HG02588 (cell line): ENCODE results near the gene SAMHD1.
"Not testable (repeated sequence)": the region's sequence is repeated elsewhere in the genome, so short reads cannot be mapped to it uniquely, and the experiment has no call there.

Experiments
- ATAC-seq: cut with Tn5 transposase; IDR thresholded peaks from one replicate; pipeline ENCODE4 v1.9.1; 2021; ENCODE audit warnings: mild to moderate bottlenecking, moderate library complexity; ENCODE audit not compliant: unreplicated experiment

The SAMHD1 gene

DNA sequence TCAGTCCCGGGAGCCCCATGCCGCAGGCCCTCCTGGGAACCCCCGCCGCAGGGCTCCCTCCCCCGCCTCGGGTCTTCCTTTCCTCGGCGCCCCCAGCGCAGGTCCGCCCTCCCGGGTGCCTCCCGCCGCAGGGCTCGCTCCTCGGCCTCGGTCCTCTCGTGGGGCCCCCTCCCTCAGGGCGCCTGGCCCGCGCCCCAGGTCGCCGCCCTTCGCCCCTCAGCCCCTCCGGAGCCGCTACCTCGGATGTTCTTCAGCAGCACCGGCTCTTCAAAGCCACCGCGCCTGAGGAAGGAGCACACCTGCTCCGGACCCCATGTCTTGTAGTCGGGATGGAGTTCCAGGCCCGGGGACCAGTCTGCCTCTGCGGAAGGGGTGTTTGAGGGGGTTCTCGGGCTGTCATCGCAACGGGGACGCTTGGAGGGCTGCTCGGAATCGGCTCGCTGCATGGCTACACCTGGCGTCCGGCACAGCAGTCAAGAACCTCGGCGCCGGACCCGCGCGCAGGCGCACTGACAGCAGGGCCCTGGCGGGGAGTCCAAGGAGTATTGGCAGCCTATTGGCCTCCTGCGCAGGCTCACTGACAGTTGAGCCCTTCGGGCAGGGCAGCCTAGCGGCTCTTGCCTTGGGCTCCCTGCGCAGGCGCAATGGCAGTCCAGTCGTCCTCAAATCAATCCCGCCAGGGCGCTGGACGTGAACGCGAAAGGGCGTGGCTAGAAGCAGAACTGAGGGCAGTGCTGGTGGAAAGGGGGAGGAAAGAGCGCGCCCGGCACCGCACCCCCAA is at the start of gene SAMHD1:
TSS of gene SAMHD1 (minus strand) at position 511 of the 781 bp plus-strand sequence. CDS start at position 446, 65 bp downstream.
- ATAC-seq, result peak; percentile 89

DNA sequence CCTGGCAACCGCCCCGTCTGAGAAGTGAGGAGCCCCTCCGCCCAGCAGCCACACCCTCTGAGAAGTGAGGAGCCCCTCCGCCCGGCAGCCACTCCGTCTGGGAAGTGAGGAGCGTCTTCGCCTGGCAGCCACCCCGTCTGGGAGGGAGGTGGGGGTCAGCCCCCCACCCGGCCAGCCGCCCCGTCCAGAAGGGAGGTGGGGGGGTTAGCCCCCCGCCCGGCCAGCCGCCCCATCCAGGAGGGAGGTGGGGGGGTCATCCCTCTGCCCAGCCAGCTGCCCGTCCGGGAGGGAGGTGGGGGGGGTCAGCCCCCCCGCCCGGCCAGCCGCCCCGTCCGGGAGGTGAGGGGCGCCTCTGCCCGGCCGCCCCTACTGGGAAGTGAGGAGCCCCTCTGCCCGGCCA is 48.7 kb upstream of the SAMHD1 start:
- ATAC-seq, result not testable (repeated sequence)

DNA sequence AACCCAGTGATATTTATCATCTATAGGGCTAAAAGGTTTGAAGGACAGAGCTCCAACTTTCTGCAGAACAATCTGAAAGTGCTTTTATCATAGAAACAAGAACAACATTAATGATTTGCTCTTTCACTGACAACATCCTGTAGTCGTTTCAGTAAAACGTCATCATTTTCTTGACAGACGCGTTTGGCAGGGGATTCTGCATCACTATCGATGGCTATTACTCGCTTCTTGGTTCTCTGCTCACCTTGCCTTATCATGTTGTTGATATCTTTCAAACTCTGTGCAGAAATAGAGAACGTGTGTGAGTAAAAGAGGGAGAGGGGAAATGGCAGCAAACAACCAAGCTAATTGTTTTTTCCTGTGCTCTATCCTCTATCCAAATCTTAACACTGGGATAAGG is 47.1 kb upstream of the SAMHD1 start:
- ATAC-seq, result no peak

DNA sequence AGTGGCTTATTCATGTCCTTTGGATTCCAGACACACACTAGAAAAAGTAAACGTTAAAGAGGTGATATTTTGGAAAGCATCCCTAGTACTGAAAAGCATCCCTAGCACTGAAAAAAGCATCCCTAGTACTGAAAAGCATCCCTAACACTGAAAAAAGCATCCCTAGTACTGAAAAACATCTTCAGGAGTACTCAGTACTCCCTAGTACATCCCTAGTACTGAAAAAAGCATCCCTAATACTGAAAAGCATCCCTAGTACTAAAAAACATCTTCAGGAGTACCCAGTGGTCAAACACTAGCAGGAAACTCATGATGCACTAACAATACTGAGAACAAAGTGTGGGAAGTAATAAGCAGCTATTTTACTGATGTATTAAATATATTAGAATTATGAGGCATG is 45.6 kb upstream of the SAMHD1 start:
- no peak for ATAC-seq

DNA sequence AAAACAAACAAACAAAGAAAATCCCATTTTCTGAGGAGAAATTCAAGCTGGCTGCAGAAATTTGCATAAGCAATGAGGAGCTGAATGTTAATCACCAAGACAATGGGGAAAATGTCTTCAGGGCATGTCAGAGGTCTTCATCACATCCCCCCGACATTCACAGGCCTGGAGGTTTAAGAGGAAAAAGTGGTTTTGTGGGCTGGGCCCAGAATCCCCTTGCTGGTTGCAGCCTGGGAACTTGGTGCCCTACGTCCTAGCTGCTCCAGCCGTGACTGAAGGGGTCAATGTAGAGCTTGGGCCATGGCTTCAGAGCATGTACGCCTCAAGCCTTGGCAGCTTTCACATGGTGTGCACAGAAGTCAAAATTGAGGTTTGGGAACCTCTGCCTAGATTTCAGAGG is 42.7 kb upstream of the SAMHD1 start:
- ATAC-seq, result not testable (repeated sequence)

DNA sequence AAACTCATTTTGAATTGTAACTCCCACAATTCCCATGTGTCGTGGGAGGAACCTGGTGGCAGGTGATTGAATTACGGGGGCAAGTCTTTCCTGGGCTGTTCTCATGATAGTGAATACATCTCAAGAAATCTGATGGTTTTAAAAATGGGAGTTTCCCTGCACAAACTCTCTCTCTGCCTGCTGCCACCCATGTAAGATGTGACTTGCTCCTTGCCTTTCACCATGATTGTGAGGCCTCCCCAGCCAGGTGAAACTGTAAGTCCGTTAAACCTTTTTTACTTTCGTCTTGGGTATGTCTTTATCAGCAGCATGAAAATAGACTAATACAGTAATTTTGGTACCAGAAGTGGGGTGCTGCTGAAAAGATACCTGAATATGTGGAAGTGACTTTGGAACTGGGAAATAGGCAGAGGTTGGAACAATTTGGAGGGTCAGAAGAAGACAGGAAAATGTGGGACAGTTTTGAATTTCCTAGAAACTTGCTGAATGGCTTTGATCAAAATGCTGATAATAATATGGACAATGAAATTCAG is 41.4 kb upstream of the SAMHD1 start:
- ATAC-seq, result no peak

DNA sequence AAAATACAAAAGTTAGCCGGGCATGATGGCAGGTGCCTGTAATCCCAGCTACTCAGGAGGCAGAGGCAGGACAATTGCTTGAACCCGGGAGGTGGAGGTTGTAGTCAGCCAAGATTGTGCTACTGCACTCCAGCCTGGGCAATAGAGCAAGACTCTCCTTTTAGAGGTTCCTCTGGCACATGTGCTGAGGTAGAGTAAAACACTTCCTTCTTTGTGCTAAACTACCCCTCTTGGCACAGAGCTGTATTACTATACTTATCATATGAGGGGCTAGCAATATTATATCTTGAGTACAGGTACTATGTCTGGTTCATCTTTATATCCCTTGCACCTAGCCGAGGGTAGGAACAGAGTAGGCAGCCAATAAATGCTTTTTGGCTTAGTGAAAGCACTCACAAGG is 40.2 kb upstream of the SAMHD1 start:
- no peak for ATAC-seq

DNA sequence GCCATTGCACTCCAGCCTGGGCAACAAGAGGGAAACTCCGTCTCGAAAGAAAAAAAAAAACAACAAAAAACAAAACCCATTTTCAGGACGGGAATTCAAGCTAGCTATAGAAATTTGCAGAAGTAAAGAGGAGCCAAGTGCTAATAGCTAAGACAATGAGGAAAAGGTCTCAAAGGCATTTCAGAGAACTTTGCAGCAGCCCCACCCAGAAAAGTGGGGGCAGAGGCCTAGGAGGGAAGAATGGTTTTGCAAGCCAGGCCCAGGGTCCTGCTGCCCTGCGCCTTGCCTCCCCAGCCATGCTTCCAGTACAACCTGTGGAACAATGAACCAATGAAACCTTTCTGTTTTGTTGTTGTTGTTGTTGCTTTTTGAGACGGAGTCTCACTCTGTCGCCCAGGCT is 38.3 kb upstream of the SAMHD1 start:
- ATAC-seq, result no peak

DNA sequence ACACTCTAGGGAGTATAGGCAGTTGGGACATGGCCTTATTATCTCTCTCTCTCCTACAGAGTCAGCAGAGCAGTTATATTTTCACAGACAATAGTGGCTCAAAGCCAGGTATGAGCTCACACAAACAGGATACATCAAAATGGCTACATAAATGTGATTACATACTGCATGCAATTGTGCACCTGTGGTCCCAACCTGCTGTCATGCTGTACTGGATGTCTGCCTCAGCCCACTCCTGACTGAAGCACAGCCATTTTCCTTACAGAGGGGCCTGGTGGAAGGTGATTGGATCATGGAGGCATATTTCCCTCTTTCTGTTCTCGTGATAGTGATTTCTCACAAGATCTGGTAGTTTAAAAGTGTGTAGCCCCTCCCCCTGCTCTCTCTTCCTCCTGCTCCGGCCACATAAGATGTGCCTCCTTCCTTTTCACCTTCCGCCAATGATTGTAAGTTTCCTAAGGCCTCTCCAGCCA is 37.0 kb upstream of the SAMHD1 start:
- ATAC-seq, result no peak

DNA sequence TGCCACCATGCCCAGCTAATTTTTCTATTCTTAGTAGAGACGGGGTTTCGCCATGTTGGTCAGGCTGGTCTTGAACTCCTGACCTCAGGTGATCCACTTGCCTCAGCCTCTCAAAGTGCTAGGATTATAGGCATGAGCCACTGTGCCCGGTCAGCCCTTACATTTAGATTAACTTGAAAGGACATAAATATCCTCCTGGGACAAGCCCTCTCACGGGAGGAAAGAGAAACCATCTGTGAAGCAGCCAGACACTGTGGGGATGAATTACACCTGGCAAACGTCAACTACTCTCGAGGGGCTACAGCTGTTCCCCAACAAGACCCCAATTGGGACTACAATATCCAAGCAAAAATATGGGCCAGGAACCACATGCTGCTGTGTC is 32.7 kb upstream of the SAMHD1 start:
- ATAC-seq, result no peak

DNA sequence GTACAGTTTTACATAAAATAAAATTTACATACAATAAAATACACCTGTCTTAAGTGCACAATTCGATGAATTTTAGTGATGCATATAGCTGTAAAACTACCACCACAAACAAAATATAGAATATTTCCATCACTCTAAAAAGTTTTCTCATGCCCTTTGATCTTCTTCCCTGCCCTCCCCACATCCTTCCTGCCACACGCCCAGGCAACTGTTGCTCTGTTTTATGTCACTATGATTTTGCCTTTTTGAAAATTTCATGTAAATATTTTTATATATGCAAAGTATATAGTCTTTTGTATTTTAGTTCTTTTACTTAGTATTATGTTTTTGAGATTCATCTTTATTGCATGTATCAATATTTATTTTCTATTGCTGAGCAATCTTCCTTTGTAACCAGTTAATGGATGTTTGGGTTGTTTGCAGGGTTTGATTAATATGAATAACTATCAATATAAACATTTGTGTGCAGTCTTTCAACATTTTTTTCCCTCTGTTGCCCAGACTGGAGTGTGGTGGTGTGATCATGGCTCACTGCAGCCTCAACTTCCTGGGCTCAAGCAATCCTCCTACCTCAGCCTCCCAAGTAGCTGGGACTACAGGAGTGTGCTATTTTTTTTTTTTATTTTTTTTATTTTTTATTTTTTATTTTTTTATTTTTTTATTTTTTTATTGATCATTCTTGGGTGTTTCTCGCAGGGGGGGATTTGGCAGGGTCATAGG is 23.8 kb upstream of the SAMHD1 start:
- ATAC-seq, result no peak

DNA sequence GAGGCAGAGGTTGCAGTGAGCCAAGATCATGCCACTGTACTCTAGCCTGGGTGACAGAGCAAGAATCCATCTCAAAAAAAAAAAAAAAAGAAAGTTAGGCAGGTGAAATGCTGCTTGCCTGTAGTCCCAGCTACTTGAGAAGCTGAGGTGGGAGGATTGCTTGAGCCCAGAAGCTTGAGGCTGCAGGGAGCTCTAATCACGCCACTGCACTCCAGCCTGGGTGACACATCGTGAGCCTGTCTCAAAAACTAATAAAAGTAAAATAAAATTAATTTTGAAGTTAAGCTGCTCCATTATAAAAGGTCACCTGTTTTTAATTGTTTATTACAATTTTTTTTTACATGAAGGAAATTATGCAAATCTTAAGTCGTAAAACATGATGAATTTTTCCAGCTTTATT is 23.2 kb upstream of the SAMHD1 start:
- no peak for ATAC-seq

DNA sequence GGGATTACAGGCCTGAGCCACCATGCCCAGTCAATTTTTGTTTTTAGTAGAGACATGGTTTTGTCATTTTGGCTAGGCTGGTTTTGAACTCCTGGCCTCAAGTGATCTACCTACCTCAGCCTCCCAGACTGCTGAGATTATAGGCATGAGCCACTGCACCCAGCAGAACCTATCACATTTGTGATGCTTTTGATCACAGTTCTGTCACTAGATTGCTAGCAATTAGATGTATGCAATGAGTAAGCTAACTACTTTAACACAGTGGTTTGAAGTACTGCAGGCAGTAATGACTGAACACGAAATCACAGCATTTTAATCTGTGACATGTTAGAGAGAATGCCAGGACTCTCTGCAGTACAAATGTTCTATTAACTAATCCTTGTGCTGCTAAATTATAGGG is 19.6 kb upstream of the SAMHD1 start:
- ATAC-seq, result no peak

DNA sequence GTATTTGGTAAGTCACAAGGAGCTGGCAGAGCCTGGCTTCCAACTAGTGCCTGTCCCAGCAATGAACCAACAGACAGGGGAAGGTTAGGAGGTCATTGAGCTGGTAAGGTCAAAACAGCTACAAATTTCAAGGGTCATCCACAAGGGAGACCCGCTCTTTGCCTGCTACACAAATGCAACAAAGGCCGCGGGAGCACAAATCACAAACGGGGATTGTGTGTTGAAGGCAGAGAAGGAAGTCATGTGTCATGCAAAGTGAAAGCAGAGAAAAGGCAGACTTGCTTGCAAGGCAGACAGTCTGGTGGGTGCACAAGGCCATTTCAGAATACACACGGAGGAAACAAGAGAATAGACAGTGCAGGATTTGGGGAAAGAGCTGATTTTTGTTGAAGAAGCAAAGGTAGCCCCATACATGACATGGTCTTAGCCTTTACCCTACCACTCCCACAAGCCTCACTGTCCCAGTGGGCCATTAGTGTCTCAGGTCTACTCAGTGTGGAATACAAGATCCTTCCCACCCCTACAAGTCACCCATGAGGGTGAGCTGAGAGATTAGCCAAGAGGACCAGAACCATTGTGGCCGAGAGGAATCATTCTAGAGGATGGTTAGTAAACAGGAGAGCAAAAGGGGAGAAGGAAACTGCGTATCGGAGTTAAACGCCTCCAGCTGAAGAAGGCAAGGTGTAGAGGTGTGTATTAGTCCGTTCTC is 18.1 kb upstream of the SAMHD1 start:
- ATAC-seq, result no peak

DNA sequence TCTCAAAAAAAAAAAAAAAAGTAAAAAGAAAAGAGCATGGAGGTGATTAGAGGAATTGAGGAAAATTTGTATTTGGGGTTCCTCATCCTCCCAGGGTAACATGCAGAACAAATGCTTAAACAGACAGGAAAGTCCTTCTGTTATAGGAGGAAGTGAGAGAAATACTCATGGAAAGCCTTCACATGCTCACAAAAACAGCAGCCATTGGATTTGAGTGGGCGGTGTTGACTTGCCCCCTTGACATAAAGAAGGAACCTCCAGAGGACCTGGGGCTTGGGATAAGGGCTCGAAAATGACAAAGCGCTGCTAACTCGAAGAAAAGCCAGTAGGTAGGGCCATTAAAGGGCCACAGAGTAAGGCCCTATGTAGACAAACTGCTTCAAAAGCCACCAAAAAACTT is 17.5 kb upstream of the SAMHD1 start:
- no peak for ATAC-seq

DNA sequence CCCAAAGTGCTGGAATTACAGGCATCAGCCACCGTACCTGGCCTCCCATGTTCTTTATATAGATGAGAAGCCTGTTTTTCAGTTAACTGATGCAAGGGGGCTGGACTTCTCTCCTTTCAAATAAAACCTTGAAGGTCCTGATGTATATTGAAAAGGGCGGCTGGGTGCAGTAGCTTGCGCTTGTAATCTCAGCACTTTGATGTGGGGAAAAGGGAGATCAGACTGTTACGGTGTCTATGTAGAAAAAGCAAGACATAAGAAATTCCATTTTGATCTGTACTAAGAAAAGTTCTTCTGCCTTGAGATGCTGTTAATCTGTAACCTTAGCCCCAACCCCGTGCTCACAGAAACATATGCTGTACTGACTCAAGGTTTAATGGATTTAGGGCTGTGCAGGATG is 16.1 kb upstream of the SAMHD1 start:
- ATAC-seq, result no peak

DNA sequence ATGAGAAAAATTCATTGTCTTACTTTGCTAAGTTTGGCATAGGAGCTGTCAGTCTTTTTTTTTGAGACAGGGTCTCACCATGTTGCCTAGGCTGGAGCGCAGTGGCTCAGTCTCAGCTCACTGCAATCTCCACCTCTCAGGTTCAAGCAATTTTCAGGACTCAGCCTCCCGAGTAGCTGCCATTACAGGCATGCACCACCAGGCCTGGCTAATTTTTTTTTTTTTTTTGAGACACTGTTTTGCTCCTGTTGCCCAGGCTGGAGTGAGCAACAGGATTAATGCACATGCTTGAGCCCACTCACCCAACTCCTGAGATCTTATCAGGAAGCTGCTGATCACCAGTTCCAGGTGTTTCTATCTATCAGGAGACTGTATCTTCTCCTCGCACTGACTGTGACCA is 15.5 kb upstream of the SAMHD1 start:
- not testable (repeated sequence) for ATAC-seq

DNA sequence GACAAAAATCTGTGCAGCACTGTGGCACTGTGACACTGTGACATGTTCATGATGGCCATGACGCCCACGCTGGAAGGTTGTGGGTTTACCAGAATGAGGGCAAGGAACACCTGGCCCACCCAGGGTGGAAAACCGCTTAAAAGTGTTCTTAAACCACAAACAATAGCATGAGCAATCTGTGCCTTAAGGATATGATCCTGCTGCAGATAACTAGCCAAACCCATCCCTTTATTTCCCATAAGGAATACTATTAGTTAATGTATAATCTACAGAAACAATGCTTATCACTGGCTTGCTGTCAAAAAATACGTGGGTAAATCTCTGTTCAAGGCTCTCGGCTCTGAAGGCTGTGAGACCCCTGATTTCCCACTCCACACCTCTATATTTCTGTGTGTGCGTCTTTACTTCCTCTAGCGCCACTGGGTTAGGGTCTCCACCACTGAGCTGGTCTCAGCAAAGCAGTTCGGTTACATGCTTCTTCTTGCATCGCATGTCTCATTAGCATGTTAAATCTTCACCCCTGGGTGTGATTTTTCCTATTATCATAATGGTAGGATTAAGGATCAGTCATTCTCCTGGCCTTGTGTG is 10.9 kb upstream of the SAMHD1 start:
- ATAC-seq, result not testable (repeated sequence)

DNA sequence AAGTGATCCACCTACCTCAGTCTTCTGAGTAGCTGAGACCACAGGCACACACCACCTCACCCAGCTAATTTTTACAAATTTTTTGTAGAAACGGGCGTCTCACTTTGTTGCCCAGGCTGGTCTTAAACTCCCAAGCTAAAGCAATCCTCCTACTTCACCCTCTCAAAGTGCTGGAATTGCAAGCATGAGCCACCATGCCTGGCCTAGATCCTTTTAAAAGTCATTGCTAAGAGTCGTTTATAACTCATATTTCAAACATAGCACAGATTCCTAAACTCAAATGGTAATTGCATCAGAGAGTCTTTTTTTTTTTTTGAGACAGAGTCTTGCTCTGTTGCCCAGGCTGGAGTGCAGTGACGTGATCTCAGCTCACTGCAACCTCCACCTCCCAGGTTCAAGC is 7.7 kb upstream of the SAMHD1 start:
- ATAC-seq, result no peak

DNA sequence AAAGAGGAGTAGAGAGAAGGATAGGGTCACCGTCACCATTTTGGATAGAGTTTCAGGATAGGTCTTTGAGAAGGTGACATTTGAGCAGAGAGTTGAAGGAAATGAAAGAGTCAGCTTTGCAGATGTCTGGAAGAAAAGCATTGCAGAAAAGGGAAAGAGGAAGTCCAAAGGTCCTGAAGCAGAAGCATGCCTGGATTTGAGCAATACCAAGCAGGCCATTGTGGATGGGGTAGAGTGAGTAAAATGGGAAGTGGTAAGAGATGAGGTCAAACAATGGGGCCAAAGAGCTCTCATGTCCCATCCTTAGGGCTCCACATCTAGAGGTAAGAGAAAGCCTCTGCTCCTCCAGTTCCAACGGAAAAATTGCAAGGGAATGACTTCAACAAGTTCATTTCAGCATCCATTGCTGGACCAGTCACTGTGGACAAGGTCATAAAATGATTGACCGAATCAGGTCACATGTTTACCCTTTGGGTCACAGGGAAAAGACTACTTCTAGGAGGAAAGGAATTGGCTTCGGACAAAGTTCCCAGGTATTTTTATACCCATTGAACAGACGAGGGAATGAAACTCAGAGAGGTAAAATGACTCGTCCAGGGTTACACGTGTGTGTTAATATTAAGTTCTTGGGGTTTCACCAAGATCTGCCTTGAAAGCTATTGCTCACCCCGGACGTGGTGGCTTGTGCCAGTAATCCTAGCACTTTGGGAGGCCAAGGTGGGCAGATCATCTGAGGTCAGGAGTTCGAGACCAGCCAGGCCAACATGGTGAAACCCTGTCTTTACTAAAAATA is 6.6 kb upstream of the SAMHD1 start:
- ATAC-seq, result no peak
